Osteocyte (in vitro differentiated cells): Measurements from ENCODE around the gene ARFGAP2. TPM values are rescaled to one million over a fixed set of nuclear protein-coding genes. Genes with fewer than 3 reads are reported as not detected.

ENCODE experiments used
- DNase-seq: peaks from one replicate; pipeline ENCODE4 v3.0.0; 2021; ENCODE audit warnings: mixed read lengths; ENCODE audit not compliant: unreplicated experiment; ENCODE audit errors: extremely low spot score
- H3K27ac Mint-ChIP-seq: one replicate; pipeline ENCODE4 v1.8.0; 2021; ENCODE audit warnings: mild to moderate bottlenecking, mixed read lengths; ENCODE audit not compliant: unreplicated experiment
- H3K27me3 Mint-ChIP-seq: one replicate; pipeline ENCODE4 v1.8.0; 2021; ENCODE audit warnings: mixed read lengths; ENCODE audit not compliant: unreplicated experiment
- H3K36me3 Mint-ChIP-seq: one replicate; pipeline ENCODE4 v1.8.0; 2021; ENCODE audit warnings: mixed read lengths; ENCODE audit not compliant: unreplicated experiment
- H3K4me1 Mint-ChIP-seq: one replicate; pipeline ENCODE4 v1.8.0; 2021; ENCODE audit warnings: mixed read lengths; ENCODE audit not compliant: unreplicated experiment
- H3K4me3 Mint-ChIP-seq: one replicate; pipeline ENCODE4 v1.8.0; 2021; ENCODE audit warnings: mild to moderate bottlenecking, moderate library complexity, mixed read lengths; ENCODE audit not compliant: unreplicated experiment
- H3K9me3 Mint-ChIP-seq: one replicate; pipeline ENCODE4 v1.8.0; 2021; ENCODE audit warnings: mixed read lengths; ENCODE audit not compliant: unreplicated experiment
- CTCF ChIP-seq: fragments of 200-600 bp; sonication (generic); IDR thresholded peaks from 2 replicates; pipeline ENCODE4 v1.5.0; 2021; ENCODE audit warnings: antibody characterized with exemption, mild to moderate bottlenecking, moderate library complexity
- total RNA-seq: library from RNA; stranded (reverse); gene quantifications from 2 replicates; pipeline ENCODE4 v1.2.1, GENCODE V29; 2021

The ARFGAP2 gene
- total RNA-seq, 1 donor from 2014 or later: 73.4 TPM

GRCh38 chr11:47179655-47179991 is 2.9 kb upstream of the ARFGAP2 start:
- Mint-ChIP-seq H3K4me3 (no peak overlapping the region), H3K4me1 (peaks cover 40% of the 10 kb centered on the region), H3K27ac (peak overlapping the region; percentile 41), H3K36me3 (peaks cover 11% of the 10 kb centered on the region), H3K9me3 (no peaks in the 10 kb centered on the region), H3K27me3 (no peaks in the 10 kb centered on the region)
- no peak for DNase-seq
- peak; percentile 59 for TF ChIP-seq CTCF

- no peak for DNase-seq
- no peak overlapping the region for H3K4me3 Mint-ChIP-seq
- H3K36me3 Mint-ChIP-seq: peaks cover 12% of the 10 kb centered on the region
- peaks cover 34% of the 10 kb centered on the region for H3K4me1 Mint-ChIP-seq
- no peaks in the 10 kb centered on the region for H3K9me3 Mint-ChIP-seq
- no peak for TF ChIP-seq CTCF
- peak overlapping the region; percentile 41 for H3K27ac Mint-ChIP-seq
- no peaks in the 10 kb centered on the region for H3K27me3 Mint-ChIP-seq
These were observed 2.3 kb upstream of the ARFGAP2 start for GRCh38 chr11:47178737-47179654.

- H3K27me3 Mint-ChIP-seq: no peaks in the 10 kb centered on the region
- no peaks in the 10 kb centered on the region for H3K9me3 Mint-ChIP-seq
- H3K27ac Mint-ChIP-seq: no peak overlapping the region
- peaks cover 10% of the 10 kb centered on the region for H3K36me3 Mint-ChIP-seq
- no peak for DNase-seq
- peaks cover 29% of the 10 kb centered on the region for H3K4me1 Mint-ChIP-seq
- H3K4me3 Mint-ChIP-seq: no peak overlapping the region
- TF ChIP-seq CTCF: no peak
These were observed 1.6 kb upstream of the ARFGAP2 start for GRCh38 chr11:47178316-47178715.

- Mint-ChIP-seq H3K27me3 (no peaks in the 10 kb centered on the region), H3K4me1 (peaks cover 28% of the 10 kb centered on the region), H3K27ac (peak overlapping the region; percentile 99), H3K4me3 (peak overlapping the region; percentile 86), H3K36me3 (peaks cover 11% of the 10 kb centered on the region), H3K9me3 (no peaks in the 10 kb centered on the region)
- DNase-seq: no peak
- no peak for TF ChIP-seq CTCF
These were observed 1.2 kb upstream of the ARFGAP2 start for GRCh38 chr11:47177846-47178245.

- Mint-ChIP-seq H3K36me3 (peaks cover 11% of the 10 kb centered on the region), H3K9me3 (no peaks in the 10 kb centered on the region), H3K27me3 (no peaks in the 10 kb centered on the region), H3K27ac (peak overlapping the region; percentile 99), H3K4me3 (peak overlapping the region; percentile 86), H3K4me1 (peaks cover 28% of the 10 kb centered on the region)
- peak; percentile 73 for TF ChIP-seq CTCF
- DNase-seq: no peak
These were observed 658 bp upstream of the ARFGAP2 start for GRCh38 chr11:47177229-47177845.
